NCI-H345 treated with DMSO at 0.1 percent for 48 hours (cell line): ENCODE data around the gene HYI.

Experiments
- DNase-seq: peaks from one replicate; lab custom pipeline; 2025; ENCODE audit not compliant: unreplicated experiment; lab: John Stamatoyannopoulos, UW

The HYI gene

DNA sequence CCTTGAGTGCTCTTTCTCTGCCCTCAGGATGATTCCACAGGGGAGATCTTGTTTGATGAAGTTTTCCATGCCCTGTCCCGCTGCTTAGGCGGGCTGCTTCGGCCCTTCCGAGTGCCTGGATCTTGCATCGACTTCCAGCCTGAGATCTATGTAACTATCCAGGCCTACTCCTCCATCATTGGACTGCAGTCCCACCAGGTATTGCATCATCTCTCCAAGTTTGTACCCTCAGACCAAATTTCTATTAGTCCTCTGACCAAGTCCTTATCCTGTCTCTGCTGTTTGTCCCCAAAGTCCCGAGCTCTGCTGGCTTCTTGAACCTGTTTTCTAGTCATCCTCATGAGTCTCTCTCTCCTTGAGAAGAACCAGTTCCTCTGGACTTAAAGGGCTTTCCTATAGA is 49.4 kb downstream of the HYI start:
- no peak for DNase-seq

DNA sequence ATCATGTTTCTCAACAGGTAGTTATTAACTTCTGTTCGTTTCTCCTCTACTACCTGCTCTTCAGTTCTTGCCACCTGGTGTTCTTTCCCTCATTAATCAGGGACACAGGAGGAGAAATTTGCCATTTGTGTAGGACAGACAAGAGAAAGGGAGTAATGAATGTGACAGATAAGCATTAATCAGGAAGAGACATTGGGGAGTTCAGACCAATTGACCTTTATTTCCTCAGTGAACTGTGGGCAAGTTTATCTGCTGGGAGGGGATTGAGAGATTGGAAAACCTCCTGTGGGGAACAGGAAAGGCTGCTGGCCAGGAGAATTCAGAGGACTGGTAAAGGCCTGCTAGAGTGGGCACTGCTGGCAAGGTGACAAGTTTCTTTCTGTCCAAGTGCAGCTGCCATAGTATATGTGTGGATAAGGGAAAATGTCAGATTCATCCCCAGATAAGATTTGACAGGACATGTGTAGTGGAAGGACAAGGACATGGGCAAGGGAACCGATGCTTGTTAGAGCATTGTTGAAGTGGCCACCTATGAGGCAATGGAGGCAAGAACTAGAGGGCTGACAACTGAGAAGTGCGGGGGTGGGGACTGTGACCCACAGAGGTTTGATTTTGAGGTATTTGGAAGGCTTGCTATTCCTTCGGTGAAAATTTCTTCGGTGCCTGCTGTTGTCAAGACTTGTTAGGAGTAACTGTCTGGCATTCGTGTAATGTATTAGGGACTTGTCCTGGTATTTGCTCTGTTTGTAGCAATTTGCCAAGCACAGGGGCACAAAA is 51.5 kb downstream of the HYI start:
- no peak for DNase-seq
